A549 treated with CpdA at 1 μM for 4 hours (cell line): ENCODE data around the gene ZNF280C. TPM values are rescaled to one million over a fixed set of nuclear protein-coding genes. Genes with fewer than 3 reads are reported as not detected.

ENCODE experiments used
- total RNA-seq: library from RNA; stranded (reverse); fragments of 200-300 nt; extraction: Qiagen RNA extraction; gene quantifications from 5 replicates; pipeline ENCODE4 v1.2.3, GENCODE V29; 2022; ENCODE audit warnings: low read depth

Gene ZNF280C
- 2.5 to 4.9 TPM (median 2.7 TPM) in 5 replicates for total RNA-seq

GRCh38 chrX:130268449-130269170 is at the start of gene ZNF280C:
TSS of gene ZNF280C (minus strand) at chrX:130268899. CDS start at chrX:130260449, 8,450 bp downstream.

GRCh38 chrX:130171446-130172126 is 97.1 kb downstream of the ZNF280C start, which contains the start of gene RAB33A:
TSS of gene RAB33A (plus strand) at chrX:130171962. CDS start at chrX:130172063, 101 bp downstream.

GRCh38 chrX:130165703-130166502 is 102.8 kb downstream of the ZNF280C start, which contains the start of gene AIFM1:
TSS of gene AIFM1 (minus strand) at chrX:130165841. CDS start at chrX:130165656, 185 bp downstream.

Other genes with a start within 250 kb of the ZNF280C start
- 29.8 to 35.2 TPM (median 32.8 TPM) in 5 replicates for gene ELF4, start 158.4 kb downstream of the ZNF280C start, total RNA-seq
- gene AIFM1, start 103.1 kb downstream of the ZNF280C start, total RNA-seq, result 73.3 to 76.6 TPM (median 75.0 TPM) in 5 replicates
- gene RAB33A, start 96.9 kb downstream of the ZNF280C start, total RNA-seq, result 0.14 to 0.47 TPM (median 0.28 TPM) in 5 replicates
- gene SLC25A14, start 71.0 kb upstream of the ZNF280C start, total RNA-seq, result 18.2 to 21.9 TPM (median 19.6 TPM) in 5 replicates
- not detected in 5 replicates for gene GPR119, start 116.8 kb upstream of the ZNF280C start, total RNA-seq
- 27.5 to 36.7 TPM (median 30.2 TPM) in 5 replicates for gene RBMX2, start 133.1 kb upstream of the ZNF280C start, total RNA-seq